Spleen (tissue), 11 donors: ENCODE measurements around the gene LRRC40. TPM values are rescaled to one million over a fixed set of nuclear protein-coding genes. Genes with fewer than 3 reads are reported as not detected.

Experiments used
- DNase-seq: peaks from one replicate; pipeline ENCODE4 v3.0.0-alpha.2; 2020
- H3K27ac ChIP-seq, 8 donors: fragments of 200-600 bp; sonication (generic) in 7 of 8; 1 replicate in 4 of 8; 2 replicates in 4 of 8; pipeline versions ENCODE4 v1.5.0 to v1.8.0; 2016 to 2021; ENCODE audit warnings: inconsistent platforms in 4 of 8, mild to moderate bottlenecking in 4 of 8, moderate library complexity in 1 of 8
- H3K27me3 ChIP-seq, 7 donors: fragments of 200-600 bp; sonication (generic) in 6 of 7; replicated peaks in 1 of 7; 1 replicate in 4 of 7; 2 replicates in 3 of 7; pipeline versions ENCODE4 v1.5.0 to v1.8.0; 2016 to 2021; ENCODE audit warnings: inconsistent platforms in 3 of 7, mild to moderate bottlenecking in 1 of 7
- H3K36me3 ChIP-seq, 6 donors: fragments of 200-600 bp; sonication (generic) in 5 of 6; 1 replicate in 4 of 6; 2 replicates in 2 of 6; pipeline versions ENCODE4 v1.5.0 to v1.8.0; 2016 to 2021; ENCODE audit warnings: inconsistent platforms in 2 of 6
- H3K4me1 ChIP-seq, 6 donors: fragments of 200-600 bp; sonication (generic) in 5 of 6; 1 replicate in 3 of 6; 2 replicates in 3 of 6; pipeline versions ENCODE4 v1.5.0 to v1.8.0; 2016 to 2021; ENCODE audit warnings: inconsistent platforms in 3 of 6
- H3K4me3 ChIP-seq, 8 donors: fragments of 200-600 bp; sonication (generic) in 7 of 8; 1 replicate in 4 of 8; 2 replicates in 4 of 8; pipeline versions ENCODE4 v1.5.0 to v1.8.0; 2016 to 2021; ENCODE audit warnings: inconsistent platforms in 4 of 8, mild to moderate bottlenecking in 4 of 8, moderate library complexity in 2 of 8
- H3K9me3 ChIP-seq, 8 donors: fragments of 200-600 bp; sonication (generic) in 7 of 8; 1 replicate in 4 of 8; 2 replicates in 4 of 8; pipeline versions ENCODE4 v1.5.0 to v1.8.0; 2016 to 2021; ENCODE audit warnings: inconsistent platforms in 4 of 8
- CTCF ChIP-seq, 11 experiments: fragments of 200-600 bp in 7 of 11; fragments of 450-650 bp in 4 of 11; sonication (generic) in 4 of 11; IDR thresholded peaks in 8 of 11; conservative IDR thresholded peaks in 3 of 11; 1 replicate in 7 of 11; 2 replicates in 4 of 11; pipeline versions ENCODE4 v1.4.0 to v1.8.0; 2016 to 2021; ENCODE audit warnings: antibody characterized with exemption in 11 of 11, inconsistent platforms in 4 of 11, mild to moderate bottlenecking in 1 of 11
- POLR2A ChIP-seq, 3 donors: fragments of 450-650 bp; IDR thresholded peaks; one replicate each; pipeline ENCODE4 v1.5.1; 2017; ENCODE audit warnings: antibody characterized with exemption in 3 of 3, mild to moderate bottlenecking in 1 of 3
- POLR2AphosphoS5 ChIP-seq, 3 donors: sonication (generic); formaldehyde crosslinking; IDR thresholded peaks; one replicate each; pipeline ENCODE4 v1.5.1; 2017; ENCODE audit warnings: antibody characterized with exemption in 3 of 3
- WGBS, 5 donors: extraction: QIAGEN DNeasy Blood & Tissue Kit in 3 of 5; methylation state at CpG; one replicate each; pipeline versions ENCODE4 v1.1.5 to v1.1.7; 2013 to 2018; 5-methylcytosine and 5-hydroxymethylcytosine counted together
- intact Hi-C: fragments of 100-400 bp; cut with DNase I; formaldehyde crosslinking; loops from one replicate; pipeline ENCODE4 v1.15.0; 2023; ENCODE audit warnings: low total_unique reads
- polyA plus RNA-seq, 3 donors: library from polyadenylated mRNA; stranded (reverse); fragments of 200-250 nt; gene quantifications; one replicate each; pipeline ENCODE4 v1.2.1, GENCODE V29; 2013
- total RNA-seq, 7 donors: library from RNA; depleted of rRNA in 3 of 7; stranded (reverse); fragments of >200 nt in 3 of 7; fragmentation: NEBNext Ultra II Directional in 4 of 7; extraction: Animal tissue kit (Norgen Biotek cat#: 25700) in 4 of 7; gene quantifications; one replicate each; pipeline versions ENCODE4 v1.1.0 to v1.2.1, GENCODE V29; 2016 to 2021
- donor health status: healthy with polysubstance abuse.
- donor health status: DM: no; HTN: no; CAD: no; lungs with moderate emphysema.
- donor health status: DM: no; HTN: no; CAD: no.
- donor health status: Bipolar disorder and iron deficiency.
- donor health status: healthy.
- donor health status: DM: no; HTN: no; CAD: no.
- donor health status: DM: yes; HTN: yes; CAD: no.

Gene LRRC40
- total and polyA plus RNA-seq, 10 donors = 9.0 to 18.4 (median 12.0) TPM

GRCh38 chr1:70247122-70247521 is 41.7 kb upstream of the LRRC40 start:
- no peaks in the 10 kb centered on the region for H3K4me1 ChIP-seq
- H3K27ac ChIP-seq = no peak overlapping the region
- DNase-seq = no peak
- H3K9me3 ChIP-seq = no peaks in the 10 kb centered on the region
- TF ChIP-seq CTCF (IDR thresholded peaks at IDR 0.05 in 8 of 11, conservative IDR thresholded peaks at IDR 0.05 in 3 of 11) (no peak), POLR2AphosphoS5 (IDR thresholded peaks at IDR 0.05) (no peak), POLR2A (IDR thresholded peaks at IDR 0.05) (no peak)
- intact Hi-C loops = loop anchor here (10.0 kb wide), 1 partner anchor 818 kb away; no protein-coding TSS in a partner anchor
- H3K27me3 ChIP-seq = no peaks in the 10 kb centered on the region
- H3K36me3 ChIP-seq = peaks cover 4 to 100% (median 96%) of the 10 kb centered on the region in 6 donors
- H3K4me3 ChIP-seq = no peak overlapping the region

- TF ChIP-seq CTCF (IDR thresholded peaks at IDR 0.05 in 8 of 11, conservative IDR thresholded peaks at IDR 0.05 in 3 of 11) (no peak), POLR2A (IDR thresholded peaks at IDR 0.05) (no peak), POLR2AphosphoS5 (IDR thresholded peaks at IDR 0.05) (no peak)
- Histone ChIP-seq H3K9me3 (no peaks in the 10 kb centered on the region), H3K27me3 (no peaks in the 10 kb centered on the region), H3K4me1 (no peaks in the 10 kb centered on the region), H3K4me3 (no peak overlapping the region), H3K36me3 (peaks cover 5 to 100% (median 96%) of the 10 kb centered on the region in 6 donors), H3K27ac (no peak overlapping the region)
- intact Hi-C loops = loop anchor here (10.0 kb wide), 1 partner anchor 825 kb away; no protein-coding TSS in a partner anchor
- DNase-seq = no peak
Measured at GRCh38 chr1:70239940-70240339, 34.6 kb upstream of the LRRC40 start.

GRCh38 chr1:70234733-70235132 is 29.4 kb upstream of the LRRC40 start:
- Histone ChIP-seq H3K4me3 (no peak overlapping the region), H3K36me3 (peaks cover 5 to 100% (median 97%) of the 10 kb centered on the region in 6 donors), H3K27ac (no peak overlapping the region), H3K27me3 (no peaks in the 10 kb centered on the region), H3K9me3 (no peaks in the 10 kb centered on the region), H3K4me1 (peaks cover 0 to 11% (median 0%) of the 10 kb centered on the region in 6 donors)
- intact Hi-C loops = no loop called here
- TF ChIP-seq CTCF (IDR thresholded peaks at IDR 0.05 in 8 of 11, conservative IDR thresholded peaks at IDR 0.05 in 3 of 11) (no peak), POLR2A (IDR thresholded peaks at IDR 0.05) (no peak), POLR2AphosphoS5 (IDR thresholded peaks at IDR 0.05) (no peak)
- DNase-seq = no peak

GRCh38 chr1:70231475-70231874 is 26.1 kb upstream of the LRRC40 start:
- Histone ChIP-seq H3K9me3 (no peaks in the 10 kb centered on the region), H3K27ac (no peak overlapping the region), H3K4me1 (peaks cover 7 to 42% (median 17%) of the 10 kb centered on the region in 6 donors), H3K36me3 (peaks cover 0 to 89% (median 81%) of the 10 kb centered on the region in 6 donors), H3K27me3 (no peaks in the 10 kb centered on the region), H3K4me3 (no peak overlapping the region)
- DNase-seq = no peak
- no peak for TF ChIP-seq POLR2AphosphoS5 (IDR thresholded peaks at IDR 0.05)
- no peak for TF ChIP-seq CTCF (IDR thresholded peaks at IDR 0.05 in 8 of 11, conservative IDR thresholded peaks at IDR 0.05 in 3 of 11)
- TF ChIP-seq POLR2A (IDR thresholded peaks at IDR 0.05) = no peak
- WGBS, 5 donors = 91 to 96% (median 92%) methylated on average over 4 of the region's 4 CpGs
- intact Hi-C loops = no loop called here
